Astrocyte (in vitro differentiated cells and primary cell): ENCODE results near the gene STBD1.

Experiments used
- CTCF ChIP-seq: IDR thresholded peaks from 2 replicates; pipeline ENCODE4 v1.5.1; 2011; ENCODE audit warnings: low read depth, mild to moderate bottlenecking, inconsistent platforms, low read length, moderate library complexity; ENCODE audit not compliant: insufficient read depth
- EZH2 ChIP-seq: IDR thresholded peaks from 2 replicates; pipeline ENCODE4 v1.6.1; 2012; ENCODE audit warnings: mild to moderate bottlenecking, low read length, inconsistent platforms; ENCODE audit not compliant: insufficient read depth

DNA sequence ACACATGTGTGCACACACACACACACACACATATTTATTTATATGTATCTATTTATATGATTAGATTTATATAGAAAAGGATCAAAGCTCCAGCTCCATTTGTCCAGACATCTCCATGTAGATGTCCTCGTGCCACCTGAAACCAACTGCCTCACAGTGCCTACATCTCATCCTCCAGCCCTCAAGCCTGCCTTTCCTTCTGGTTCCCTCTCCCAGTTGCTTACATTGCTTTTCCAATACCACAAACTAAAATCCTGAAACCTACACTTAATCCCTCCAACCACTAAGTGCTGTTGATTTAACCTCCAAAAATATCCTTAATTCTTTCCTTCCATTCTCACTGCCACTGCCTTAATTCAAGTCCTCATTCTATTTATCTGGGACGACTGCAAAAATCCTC lies 51.4 kb downstream of the STBD1 start:
- TF ChIP-seq CTCF (no peak), EZH2 (no peak)
